ENCODE measurements around the gene LRRFIP2.

- no peak for TF ChIP-seq EZH2phosphoT487 (IDR thresholded peaks at IDR 0.05; ENCODE audit: borderline replicate concordance)
- TF ChIP-seq CTCF (conservative IDR thresholded peaks at IDR 0.05; ENCODE audit: low read length): no peak
Measured at GRCh38 chr3:37082317-37082716, 92.1 kb downstream of the LRRFIP2 start.

Data from Loucy (cell line).